WI38 (cell line): ENCODE measurements around the gene SNRK.

Source experiments
- H3K4me3 ChIP-seq: 2 replicates; pipeline ENCODE4 v1.5.1; 2011; ENCODE audit warnings: low read depth, mild to moderate bottlenecking, control low read depth, low read length
- TF ChIP-seq, protein P1 (sequence below): IDR thresholded peaks from 2 replicates; pipeline ENCODE4 v1.5.1; 2012; ENCODE audit warnings: low read depth, mild to moderate bottlenecking, control low read depth, low read length

The SNRK gene

DNA sequence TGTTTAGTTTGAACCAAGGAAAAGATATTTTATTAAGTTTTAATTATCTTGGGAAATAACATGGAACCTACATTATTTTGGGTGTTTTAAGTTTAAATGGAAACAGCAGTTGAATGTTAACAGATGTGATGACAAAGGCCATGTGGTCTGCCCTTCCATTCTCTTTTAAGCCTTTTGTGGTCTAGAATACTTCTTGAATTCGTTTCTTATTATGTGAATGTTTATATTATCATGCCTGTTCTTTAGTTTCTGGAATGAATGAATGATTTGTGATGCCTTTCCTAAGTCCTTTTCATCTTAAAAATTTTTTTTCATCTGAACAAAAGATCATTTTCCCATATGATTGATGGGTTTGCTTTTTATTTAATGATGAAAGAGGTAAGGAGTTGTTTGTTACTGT is 44.6 kb downstream of the SNRK start:
- TF ChIP-seq, protein P1, sequence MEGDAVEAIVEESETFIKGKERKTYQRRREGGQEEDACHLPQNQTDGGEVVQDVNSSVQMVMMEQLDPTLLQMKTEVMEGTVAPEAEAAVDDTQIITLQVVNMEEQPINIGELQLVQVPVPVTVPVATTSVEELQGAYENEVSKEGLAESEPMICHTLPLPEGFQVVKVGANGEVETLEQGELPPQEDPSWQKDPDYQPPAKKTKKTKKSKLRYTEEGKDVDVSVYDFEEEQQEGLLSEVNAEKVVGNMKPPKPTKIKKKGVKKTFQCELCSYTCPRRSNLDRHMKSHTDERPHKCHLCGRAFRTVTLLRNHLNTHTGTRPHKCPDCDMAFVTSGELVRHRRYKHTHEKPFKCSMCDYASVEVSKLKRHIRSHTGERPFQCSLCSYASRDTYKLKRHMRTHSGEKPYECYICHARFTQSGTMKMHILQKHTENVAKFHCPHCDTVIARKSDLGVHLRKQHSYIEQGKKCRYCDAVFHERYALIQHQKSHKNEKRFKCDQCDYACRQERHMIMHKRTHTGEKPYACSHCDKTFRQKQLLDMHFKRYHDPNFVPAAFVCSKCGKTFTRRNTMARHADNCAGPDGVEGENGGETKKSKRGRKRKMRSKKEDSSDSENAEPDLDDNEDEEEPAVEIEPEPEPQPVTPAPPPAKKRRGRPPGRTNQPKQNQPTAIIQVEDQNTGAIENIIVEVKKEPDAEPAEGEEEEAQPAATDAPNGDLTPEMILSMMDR: no peak
- no peak overlapping the region for H3K4me3 ChIP-seq

DNA sequence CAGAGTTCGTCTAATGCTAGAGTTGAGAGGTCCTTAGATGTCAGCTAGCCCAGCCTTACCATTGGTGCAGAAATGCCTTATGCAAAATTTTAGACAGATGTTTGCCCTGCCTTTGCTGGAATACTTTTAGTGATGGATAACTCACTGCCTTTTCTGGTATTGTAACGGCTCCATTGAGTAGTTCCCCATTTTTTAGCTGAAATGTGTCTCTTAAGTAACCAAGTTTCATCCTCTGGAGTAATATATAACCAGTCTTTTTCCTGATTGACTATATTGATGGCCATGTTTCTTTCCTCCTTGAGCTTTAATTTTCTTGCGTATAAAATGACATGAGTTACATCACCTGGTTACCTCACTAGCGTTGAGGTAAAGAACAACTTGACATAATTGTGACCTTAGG is 45.0 kb downstream of the SNRK start:
- H3K4me3 ChIP-seq: no peak overlapping the region

DNA sequence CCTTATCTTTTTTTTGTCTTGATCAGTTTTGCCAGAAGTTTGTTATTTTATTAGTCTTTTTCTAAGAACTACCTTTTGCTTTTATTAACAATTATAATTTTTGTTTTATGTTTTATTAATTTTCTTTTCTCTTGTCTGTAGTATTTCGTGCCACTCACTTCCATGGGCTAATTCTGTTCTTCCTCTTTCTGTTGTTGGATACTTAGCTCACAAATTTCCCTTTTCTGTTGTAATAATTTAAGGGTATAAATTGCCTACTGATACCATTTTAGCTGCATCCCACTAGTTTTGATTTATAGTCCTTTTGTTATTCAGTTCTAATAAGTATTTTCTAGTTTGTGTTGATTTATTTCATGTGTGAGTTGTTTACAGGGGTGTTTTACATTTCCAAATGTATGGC is 48.6 kb downstream of the SNRK start:
- H3K4me3 ChIP-seq: no peak overlapping the region

More for the DNA sequence above, 45.0 kb downstream of the SNRK start:
- TF ChIP-seq, protein P1: no peak

DNA sequence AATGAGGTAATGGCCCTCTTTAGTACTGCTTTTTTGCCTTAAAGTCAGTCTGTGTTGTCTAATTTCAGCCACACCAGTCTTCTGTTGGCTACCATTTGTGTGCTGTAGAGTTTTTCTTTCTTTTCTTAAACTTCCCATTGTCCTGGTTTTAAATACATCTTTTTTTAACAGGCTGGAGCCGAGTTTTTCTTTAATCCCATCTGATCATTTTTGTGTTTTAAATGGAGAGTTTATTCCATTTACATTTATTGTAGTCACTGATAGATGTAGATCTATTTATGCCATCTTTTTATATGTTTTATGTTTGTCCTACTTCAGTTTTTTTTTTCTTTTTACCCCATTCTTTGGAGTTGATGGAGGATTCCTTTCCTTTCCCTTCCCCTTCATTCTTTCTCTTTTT is 49.5 kb downstream of the SNRK start:
- TF ChIP-seq, protein P1: no peak
- H3K4me3 ChIP-seq: no peak overlapping the region

More for the DNA sequence above, 48.6 kb downstream of the SNRK start:
- TF ChIP-seq, protein P1: no peak

DNA sequence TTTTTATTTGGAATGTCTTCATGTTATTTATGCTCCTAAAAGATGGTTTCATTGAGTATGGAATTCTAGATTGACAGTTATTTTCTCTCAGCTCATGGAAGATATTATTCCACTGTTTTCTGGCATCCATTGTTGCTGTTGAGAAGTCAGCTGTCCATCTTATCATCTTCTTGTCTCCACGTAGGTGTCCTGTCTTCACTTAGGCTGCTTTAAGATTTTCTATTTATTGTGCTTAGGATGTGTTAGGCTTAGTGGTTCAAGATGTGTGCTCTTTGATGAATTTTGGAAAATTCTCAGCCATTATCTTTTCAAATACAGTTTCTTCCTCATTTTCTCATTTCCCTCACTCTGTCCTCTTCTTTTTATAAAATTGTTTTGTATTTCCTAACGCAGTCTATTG is 52.0 kb downstream of the SNRK start:
- TF ChIP-seq, protein P1: no peak
- H3K4me3 ChIP-seq: no peak overlapping the region

DNA sequence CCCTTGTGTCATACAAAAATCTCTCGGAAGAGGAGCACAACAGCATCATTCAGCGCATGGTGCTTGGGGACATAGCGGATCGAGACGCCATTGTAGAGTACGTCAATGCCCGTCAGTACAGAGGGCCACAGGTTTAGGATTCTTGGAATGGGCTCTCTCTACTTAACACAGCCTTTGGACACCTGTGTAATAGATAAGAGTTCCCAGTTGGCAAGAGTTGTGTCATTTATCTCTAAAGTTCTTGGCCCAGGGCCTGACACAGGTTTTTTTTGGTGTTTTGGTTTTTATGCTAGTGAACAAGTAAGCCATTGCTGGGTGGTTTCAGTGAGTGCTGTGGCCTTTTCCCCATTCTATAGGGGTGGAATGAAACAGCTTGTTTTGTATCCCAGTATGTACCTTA is 54.1 kb downstream of the SNRK start:
- TF ChIP-seq, protein P1: no peak
- no peak overlapping the region for H3K4me3 ChIP-seq

DNA sequence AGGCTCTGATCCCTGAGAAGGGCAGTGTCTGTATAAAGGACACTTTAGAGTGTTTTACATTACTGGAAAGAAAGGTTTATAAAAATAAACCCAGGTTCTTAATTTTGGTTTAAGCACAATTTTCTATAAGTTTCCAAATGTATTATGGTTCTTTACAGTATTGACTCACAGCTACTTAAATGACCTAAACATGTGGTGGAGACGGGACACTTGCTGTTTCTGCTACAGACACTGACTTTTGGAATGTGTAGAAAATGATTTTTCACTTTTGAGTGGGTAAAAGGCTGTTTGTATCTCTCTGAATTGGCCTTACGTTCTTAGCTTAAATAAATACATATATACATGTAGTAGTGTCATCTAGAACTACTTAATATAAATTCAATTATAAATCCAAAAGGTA is 55.4 kb downstream of the SNRK start:
- no peak overlapping the region for H3K4me3 ChIP-seq
- TF ChIP-seq, protein P1: no peak
